DMS114 treated with DMSO at 0.1 percent for 48 hours (cell line): ENCODE data around the gene MAML2.

Experiments used
- DNase-seq: peaks from one replicate; lab custom pipeline; 2025; ENCODE audit not compliant: unreplicated experiment; lab: John Stamatoyannopoulos, UW

The MAML2 gene

GRCh38 chr11:95930948-95931347, 412.0 kb downstream of the MAML2 start:
- DNase-seq = no peak

GRCh38 chr11:95926726-95927125, 416.3 kb downstream of the MAML2 start:
- DNase-seq = no peak
